ENCODE results near the gene DPP6.
"Not testable (repeated sequence)": the region's sequence is repeated elsewhere in the genome, so short reads cannot be mapped to it uniquely, and the experiment has no call there.

Gene DPP6

DNA sequence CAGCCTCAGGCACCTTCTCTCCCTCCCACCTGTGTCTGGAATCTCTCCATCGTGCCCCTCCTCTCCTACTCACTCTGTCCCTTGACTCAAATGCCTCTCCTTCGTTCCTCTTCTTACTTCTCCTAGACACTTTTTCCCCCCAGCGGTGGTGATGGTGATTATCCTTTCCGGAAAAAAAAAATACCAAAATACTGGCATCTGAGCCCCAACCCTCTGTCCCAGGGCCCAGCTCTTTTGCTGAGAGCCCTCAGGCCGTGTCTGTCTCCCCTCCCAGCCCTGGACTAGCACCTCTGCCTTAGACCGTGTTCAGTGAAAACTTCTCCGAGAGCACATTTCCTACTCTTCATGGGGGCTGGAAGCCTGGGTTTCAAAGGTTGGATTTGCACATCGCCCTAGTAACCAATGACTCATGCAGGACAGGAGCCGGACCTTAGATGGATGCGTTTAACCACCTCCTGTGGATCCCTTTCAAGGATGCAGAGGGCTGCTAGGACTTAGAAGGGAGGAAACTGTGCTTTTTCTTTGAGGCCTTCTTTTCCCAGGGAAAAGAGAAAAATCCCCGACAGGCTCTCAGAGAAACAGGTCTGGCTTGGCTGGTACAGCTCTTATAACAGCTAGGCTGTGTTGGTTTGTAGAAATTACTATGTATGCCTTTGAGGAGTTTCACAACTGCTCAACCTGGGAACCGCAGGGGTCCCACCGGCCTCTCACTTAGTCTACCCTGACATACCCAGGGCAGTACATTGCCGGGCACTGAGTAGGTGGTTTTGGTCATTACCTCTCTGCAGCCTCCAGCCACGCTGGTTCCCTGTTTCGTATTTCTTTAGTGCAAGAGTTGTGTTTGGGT lies 1.5 kb downstream of the DPP6 start:
- H3K9me3 ChIP-seq; H3K4me3 ChIP-seq (ENCODE audit: low read depth in 1 of 2, low read length in 1 of 2); H3K36me3 ChIP-seq; H3K4me1 ChIP-seq (ENCODE audit: control insufficient read depth in 1 of 2, insufficient read depth in 1 of 2, low read depth in 1 of 2, low read length in 1 of 2); H3K27ac ChIP-seq: not testable (repeated sequence)
- peaks cover 40% of the 10 kb centered on the region for H3K27me3 ChIP-seq

DNA sequence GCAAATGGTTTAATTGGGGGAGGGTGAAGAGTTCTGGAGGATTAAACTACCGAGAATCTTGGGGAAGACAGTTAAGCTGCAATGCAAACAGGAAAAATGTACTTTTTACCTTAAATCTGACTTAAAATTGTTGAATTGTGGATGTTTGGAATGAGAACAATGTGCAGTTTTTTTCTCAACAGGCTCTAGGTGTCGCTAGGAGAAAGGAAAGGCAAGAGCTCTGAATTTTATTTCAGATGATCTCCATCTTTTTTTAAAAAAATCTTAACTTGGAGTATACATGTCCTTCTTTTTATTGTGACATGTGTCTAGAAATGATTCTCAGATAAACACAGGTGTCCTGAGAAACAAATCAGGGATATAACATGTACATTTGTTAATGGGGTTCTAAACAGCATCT lies 2.5 kb downstream of the DPP6 start:
- H3K36me3 ChIP-seq; H3K4me1 ChIP-seq (ENCODE audit: control insufficient read depth in 1 of 2, insufficient read depth in 1 of 2, low read depth in 1 of 2, low read length in 1 of 2); H3K9me3 ChIP-seq; H3K4me3 ChIP-seq (ENCODE audit: low read depth in 1 of 2, low read length in 1 of 2); H3K27ac ChIP-seq: not testable (repeated sequence)
- peaks cover 40% of the 10 kb centered on the region for H3K27me3 ChIP-seq

DNA sequence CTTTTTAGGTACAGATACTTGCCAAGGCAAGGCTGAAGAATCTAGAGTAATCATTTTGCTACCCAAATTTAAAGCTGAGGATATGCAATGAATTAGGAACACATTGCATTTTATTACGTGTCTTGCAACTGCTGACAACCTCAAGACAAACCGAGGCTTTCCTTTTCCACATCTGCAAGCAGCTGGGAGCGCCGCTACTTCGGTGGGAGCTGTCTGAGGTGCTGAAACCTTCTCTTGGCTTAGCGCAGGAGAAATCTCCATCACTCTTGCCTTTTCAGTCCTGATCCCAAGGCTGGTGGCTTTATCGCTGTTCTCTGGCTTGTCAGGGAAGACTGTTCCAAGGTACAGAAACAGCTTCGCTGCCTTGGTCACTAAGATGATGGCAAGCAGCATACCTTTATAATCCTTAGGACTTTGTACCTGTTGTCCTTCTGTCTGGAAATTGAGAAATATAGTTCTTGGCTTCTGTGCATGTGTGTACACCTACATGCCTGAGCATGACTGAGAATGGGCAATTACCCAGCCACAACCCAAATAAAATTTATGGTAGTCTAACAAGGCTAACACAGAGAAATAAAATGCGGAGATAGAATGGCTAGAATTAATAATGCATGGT lies 3.4 kb downstream of the DPP6 start:
- not testable (repeated sequence) for H3K4me1 ChIP-seq (ENCODE audit: control insufficient read depth in 1 of 2, insufficient read depth in 1 of 2, low read depth in 1 of 2, low read length in 1 of 2); H3K27ac ChIP-seq; H3K36me3 ChIP-seq; H3K9me3 ChIP-seq; H3K4me3 ChIP-seq (ENCODE audit: low read depth in 1 of 2, low read length in 1 of 2)
- H3K27me3 ChIP-seq = peaks cover 36% of the 10 kb centered on the region

DNA sequence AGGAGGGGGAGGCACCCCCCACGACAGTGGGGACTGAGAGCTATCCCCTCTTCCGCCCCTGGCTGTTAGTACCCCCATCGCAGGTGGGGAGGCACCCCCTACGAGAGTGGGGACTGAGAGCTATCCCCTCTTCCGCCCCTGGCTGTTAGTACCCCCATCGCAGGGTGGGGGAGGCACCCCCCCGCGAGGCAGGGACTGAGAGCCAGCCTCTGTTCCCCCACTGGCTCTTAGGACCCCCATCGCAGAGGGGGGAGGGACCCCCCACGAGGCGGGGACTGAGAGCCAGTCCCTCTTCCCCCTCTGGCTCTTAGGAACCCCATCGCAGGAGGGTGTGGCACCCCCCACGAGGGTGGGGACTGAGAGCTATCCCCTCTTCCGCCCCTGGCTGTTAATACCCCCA lies 6.6 kb downstream of the DPP6 start:
- not testable (repeated sequence) for H3K27me3 ChIP-seq; H3K4me1 ChIP-seq (ENCODE audit: control insufficient read depth in 1 of 2, insufficient read depth in 1 of 2, low read depth in 1 of 2, low read length in 1 of 2); H3K27ac ChIP-seq; H3K4me3 ChIP-seq (ENCODE audit: low read depth in 1 of 2, low read length in 1 of 2); H3K9me3 ChIP-seq; H3K36me3 ChIP-seq

DNA sequence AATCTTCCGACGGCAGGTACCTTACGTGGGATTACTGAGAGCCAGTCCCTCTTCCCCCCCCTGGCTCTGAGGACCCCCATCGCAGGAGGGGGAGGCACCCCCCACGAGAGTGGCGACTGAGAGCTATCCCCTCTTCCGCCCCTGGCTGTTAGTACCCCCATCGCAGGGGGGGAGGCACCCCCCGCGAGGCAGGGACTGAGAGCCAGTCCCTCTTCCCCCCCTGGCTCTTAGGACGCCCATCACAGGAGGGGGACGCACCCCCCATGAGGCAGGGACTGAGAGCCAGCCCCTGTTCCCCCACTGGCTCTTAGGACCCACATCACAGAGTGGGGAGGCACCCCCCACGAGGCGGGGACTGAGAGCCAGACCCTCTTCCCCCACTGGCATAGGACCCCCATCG lies 8.4 kb downstream of the DPP6 start:
- not testable (repeated sequence) for H3K27ac ChIP-seq; H3K36me3 ChIP-seq; H3K4me1 ChIP-seq (ENCODE audit: control insufficient read depth in 1 of 2, insufficient read depth in 1 of 2, low read depth in 1 of 2, low read length in 1 of 2); H3K4me3 ChIP-seq (ENCODE audit: low read depth in 1 of 2, low read length in 1 of 2); H3K9me3 ChIP-seq; H3K27me3 ChIP-seq

DNA sequence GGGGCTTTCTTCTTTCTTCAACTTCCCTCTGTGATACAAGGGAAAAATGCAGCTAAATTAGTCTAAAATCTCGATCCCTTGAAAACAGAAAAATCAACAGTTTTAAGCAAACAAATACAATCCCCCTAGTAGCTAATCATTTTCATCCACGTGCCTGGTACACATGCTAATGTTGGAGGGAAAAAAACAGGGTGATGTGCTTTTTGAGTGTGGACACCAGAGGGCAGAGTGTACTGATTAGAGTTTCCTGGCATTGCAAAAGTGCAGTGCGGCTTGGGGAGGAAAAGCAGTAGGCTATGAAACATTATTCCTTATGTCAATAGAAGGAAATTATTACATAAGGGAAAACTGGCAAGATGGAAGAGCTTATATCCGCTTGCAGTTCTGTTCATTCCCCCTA lies 19.6 kb downstream of the DPP6 start:
- not testable (repeated sequence) for H3K4me3 ChIP-seq (ENCODE audit: low read depth in 1 of 2, low read length in 1 of 2); H3K4me1 ChIP-seq (ENCODE audit: control insufficient read depth in 1 of 2, insufficient read depth in 1 of 2, low read depth in 1 of 2, low read length in 1 of 2); H3K27me3 ChIP-seq; H3K9me3 ChIP-seq; H3K27ac ChIP-seq; H3K36me3 ChIP-seq

DNA sequence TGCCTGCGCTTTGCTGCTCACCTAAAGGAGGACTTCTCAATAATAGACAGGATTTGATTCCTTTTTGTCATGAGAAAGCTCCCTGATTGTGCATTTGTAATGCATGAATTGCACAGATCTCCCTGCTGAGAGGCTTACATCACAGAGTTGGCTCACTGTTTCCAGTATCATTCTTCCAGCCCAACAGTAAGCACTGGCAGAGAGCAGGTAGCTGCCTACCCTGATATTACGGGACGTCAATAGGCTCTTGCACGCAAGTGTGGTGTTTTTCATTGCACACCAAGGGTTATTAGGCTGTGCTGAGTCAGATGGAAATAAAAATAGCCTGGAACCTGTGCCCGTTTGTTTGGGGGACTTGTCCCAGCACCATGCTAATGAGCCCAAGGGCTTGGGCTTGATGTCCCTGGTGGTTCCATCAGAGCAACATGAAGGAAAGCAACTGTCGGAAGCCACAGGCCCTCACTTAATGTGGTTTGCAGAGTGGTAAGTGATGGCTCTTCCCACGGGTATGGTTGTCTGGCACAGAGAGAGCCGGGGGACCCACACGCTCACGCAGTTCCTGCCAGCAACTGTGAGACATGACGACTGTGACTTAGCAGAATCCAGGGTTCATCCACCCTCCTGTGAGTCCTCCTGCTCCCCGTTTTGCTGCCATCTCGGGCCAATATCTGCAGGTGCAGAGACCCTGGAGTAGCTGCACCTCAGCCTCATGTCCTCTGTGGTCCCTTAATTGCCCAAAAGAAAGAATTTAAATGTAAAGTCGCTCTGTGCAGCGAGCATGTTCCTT lies 20.4 kb downstream of the DPP6 start:
- not testable (repeated sequence) for H3K4me1 ChIP-seq (ENCODE audit: control insufficient read depth in 1 of 2, insufficient read depth in 1 of 2, low read depth in 1 of 2, low read length in 1 of 2); H3K27ac ChIP-seq; H3K27me3 ChIP-seq; H3K9me3 ChIP-seq; H3K4me3 ChIP-seq (ENCODE audit: low read depth in 1 of 2, low read length in 1 of 2); H3K36me3 ChIP-seq

DNA sequence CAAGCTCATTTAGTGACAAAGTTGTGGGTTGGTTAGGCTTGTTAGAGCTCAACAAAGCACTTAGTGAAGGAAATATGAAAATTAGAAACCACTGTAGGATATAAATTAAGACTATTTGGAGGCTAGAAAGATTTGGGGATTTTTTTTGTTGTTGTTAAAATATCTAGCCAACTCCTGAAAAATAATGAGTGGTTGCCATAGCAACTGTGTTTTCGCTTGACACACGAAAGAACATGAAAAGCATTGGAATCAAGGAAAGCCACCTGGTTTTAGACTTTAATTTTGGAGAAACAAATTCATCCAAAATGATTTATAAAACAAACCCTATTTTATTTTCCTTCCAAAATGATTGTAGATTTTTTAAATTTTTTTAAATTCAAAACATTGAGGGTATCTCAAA lies 26.3 kb downstream of the DPP6 start:
- not testable (repeated sequence) for H3K27ac ChIP-seq; H3K27me3 ChIP-seq; H3K36me3 ChIP-seq; H3K4me3 ChIP-seq (ENCODE audit: low read depth in 1 of 2, low read length in 1 of 2); H3K9me3 ChIP-seq; H3K4me1 ChIP-seq (ENCODE audit: control insufficient read depth in 1 of 2, insufficient read depth in 1 of 2, low read depth in 1 of 2, low read length in 1 of 2)

DNA sequence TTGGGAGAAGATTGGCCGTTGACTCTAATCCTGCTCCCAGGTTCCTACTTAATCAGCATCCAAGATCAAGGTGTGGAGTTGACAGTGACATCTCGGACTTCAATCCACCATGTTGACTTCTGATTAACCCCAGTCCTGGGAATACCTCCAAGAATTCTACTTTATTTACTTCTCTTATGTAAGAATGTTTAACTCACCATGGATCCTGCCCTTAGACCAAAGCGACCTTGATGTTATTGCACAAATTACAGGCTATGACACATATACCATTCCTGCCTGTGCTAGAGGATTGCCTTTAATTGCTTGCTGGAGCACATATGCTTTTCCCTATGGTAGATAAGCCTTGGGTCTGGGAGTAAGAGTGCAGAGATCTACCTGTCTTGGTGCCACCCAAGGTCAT lies 28.1 kb downstream of the DPP6 start:
- H3K4me1 ChIP-seq (ENCODE audit: control insufficient read depth in 1 of 2, insufficient read depth in 1 of 2, low read depth in 1 of 2, low read length in 1 of 2); H3K27me3 ChIP-seq; H3K27ac ChIP-seq; H3K4me3 ChIP-seq (ENCODE audit: low read depth in 1 of 2, low read length in 1 of 2); H3K9me3 ChIP-seq; H3K36me3 ChIP-seq: not testable (repeated sequence)

DNA sequence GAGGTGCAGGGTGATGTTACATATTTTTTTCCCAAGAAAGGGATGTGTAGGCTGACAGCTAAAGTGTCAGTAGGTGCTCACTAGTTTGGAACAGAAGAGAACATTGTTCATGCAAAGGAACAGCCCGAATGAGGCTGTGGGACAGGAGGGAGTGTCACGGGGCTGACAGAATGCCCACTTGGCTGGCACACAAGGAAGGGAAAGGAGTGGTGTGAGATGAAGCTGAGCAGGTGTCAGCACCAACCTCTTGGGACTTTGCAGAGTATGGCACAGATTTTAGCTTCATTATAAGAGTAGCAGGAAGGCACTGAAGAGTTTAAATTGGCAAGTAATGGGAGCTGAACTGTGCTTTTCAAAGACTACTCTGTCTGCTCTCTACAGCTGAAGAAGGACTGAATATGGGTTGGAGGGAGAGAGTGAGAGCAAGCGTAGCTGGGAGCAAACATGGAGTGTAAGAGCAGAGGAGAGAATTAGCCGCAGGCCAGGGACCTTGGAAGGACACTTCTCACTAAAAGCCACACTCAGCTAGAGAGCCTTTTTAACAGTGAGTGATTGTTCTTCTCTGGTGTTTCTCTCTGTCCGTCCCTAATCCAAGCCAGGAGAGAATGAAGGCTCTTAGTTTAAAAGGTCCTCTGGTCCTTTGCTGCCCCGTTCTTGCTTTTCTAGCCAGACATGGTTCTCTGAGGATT lies 35.0 kb downstream of the DPP6 start:
- H3K36me3 ChIP-seq; H3K27me3 ChIP-seq; H3K4me1 ChIP-seq (ENCODE audit: control insufficient read depth in 1 of 2, insufficient read depth in 1 of 2, low read depth in 1 of 2, low read length in 1 of 2); H3K9me3 ChIP-seq; H3K27ac ChIP-seq; H3K4me3 ChIP-seq (ENCODE audit: low read depth in 1 of 2, low read length in 1 of 2): not testable (repeated sequence)

DNA sequence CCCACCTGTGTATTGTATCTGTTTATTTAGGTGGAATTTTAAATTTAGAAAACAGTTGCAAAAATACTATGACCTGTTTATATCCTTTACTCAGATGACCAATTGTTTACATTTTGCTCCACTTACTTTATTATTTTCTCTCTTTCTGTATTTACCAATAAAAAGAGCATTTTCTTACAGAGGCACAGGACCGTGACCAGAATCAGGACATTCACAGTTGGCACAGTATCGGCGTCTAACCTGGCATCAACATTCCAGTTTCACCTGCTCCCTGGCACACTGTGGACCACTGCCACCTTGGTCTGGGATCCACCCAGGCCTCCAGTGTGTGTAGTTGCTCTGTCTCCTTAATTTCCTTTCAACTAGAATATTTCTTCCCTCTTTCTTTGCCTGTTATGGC lies 39.9 kb downstream of the DPP6 start:
- H3K27ac ChIP-seq; H3K36me3 ChIP-seq; H3K9me3 ChIP-seq; H3K27me3 ChIP-seq; H3K4me3 ChIP-seq (ENCODE audit: low read depth in 1 of 2, low read length in 1 of 2); H3K4me1 ChIP-seq (ENCODE audit: control insufficient read depth in 1 of 2, insufficient read depth in 1 of 2, low read depth in 1 of 2, low read length in 1 of 2): not testable (repeated sequence)

DNA sequence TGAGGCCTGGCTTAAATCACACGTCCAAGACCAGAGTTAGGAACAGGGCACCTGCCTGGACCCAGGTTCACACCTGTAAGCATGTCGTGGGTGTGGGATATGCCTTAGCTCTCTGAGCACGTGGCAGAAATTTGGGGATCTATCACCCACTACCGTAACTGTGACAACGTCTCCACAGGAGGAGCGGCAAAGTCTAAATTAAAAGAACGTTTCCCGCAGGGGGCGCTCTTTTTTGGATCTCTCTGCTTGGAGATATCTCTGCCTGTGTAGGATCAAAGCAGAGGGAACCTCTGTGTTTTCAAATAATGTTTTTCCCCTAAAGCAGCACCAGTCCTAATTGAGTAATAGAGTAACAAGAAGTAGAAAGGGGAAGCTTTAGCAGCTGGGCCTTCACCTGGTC lies 43.0 kb downstream of the DPP6 start:
- H3K27me3 ChIP-seq; H3K4me1 ChIP-seq (ENCODE audit: control insufficient read depth in 1 of 2, insufficient read depth in 1 of 2, low read depth in 1 of 2, low read length in 1 of 2); H3K36me3 ChIP-seq; H3K9me3 ChIP-seq; H3K4me3 ChIP-seq (ENCODE audit: low read depth in 1 of 2, low read length in 1 of 2); H3K27ac ChIP-seq: not testable (repeated sequence)

DNA sequence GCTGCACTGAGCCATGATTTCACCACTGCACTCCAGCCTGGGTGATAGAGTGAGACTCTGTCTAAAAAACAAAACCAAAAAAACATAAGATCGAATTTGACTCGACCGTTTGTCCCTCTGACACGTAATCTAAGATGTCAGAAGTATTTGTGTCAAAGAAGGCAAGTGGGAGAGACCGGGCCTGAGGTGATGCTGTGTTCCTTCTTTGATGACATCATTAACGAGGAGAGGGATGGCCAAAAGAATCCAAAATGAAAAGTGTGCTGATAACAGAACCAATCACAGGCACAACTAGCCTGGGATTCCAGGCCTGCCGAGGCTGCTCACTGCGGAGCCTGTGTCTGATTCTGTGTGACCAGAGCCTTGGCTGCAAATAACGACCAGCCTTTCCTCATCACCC lies 52.9 kb downstream of the DPP6 start:
- H3K9me3 ChIP-seq; H3K27me3 ChIP-seq; H3K36me3 ChIP-seq; H3K4me1 ChIP-seq (ENCODE audit: control insufficient read depth in 1 of 2, insufficient read depth in 1 of 2, low read depth in 1 of 2, low read length in 1 of 2); H3K27ac ChIP-seq; H3K4me3 ChIP-seq (ENCODE audit: low read depth in 1 of 2, low read length in 1 of 2): not testable (repeated sequence)

All from neutrophil (primary cell).